Mucosa of descending colon (tissue), 3 donors: ENCODE data around the gene TRAF2. TPM values are rescaled to one million over a fixed set of nuclear protein-coding genes. Genes with fewer than 3 reads are reported as not detected.
A peak's percentile ranks its signal among the peaks of the same experiment; 100 is the strongest.

ENCODE experiments used
- ATAC-seq: fragments of 200-7000 bp; cut with Tn5 transposase; one replicate; pipeline ENCODE4 v1.9.1; 2020; ENCODE audit warnings: mild to moderate bottlenecking, moderate library complexity
- DNase-seq, 3 donors: peaks; one replicate each; pipeline ENCODE4 v3.0.0-alpha.2; 2020
- H3K36me3 ChIP-seq: fragments of 200-600 bp; one replicate; pipeline ENCODE4 v1.8.0; 2021; ENCODE audit warnings: low read depth, mild to moderate bottlenecking
- H3K4me1 ChIP-seq: fragments of 200-600 bp; one replicate; pipeline ENCODE4 v1.8.0; 2021; ENCODE audit warnings: low read depth, mild to moderate bottlenecking
- H3K4me3 ChIP-seq: fragments of 200-600 bp; one replicate; pipeline ENCODE4 v1.8.0; 2021; ENCODE audit warnings: mild to moderate bottlenecking
- H3K9me3 ChIP-seq: fragments of 200-600 bp; one replicate; pipeline ENCODE4 v1.8.0; 2021; ENCODE audit warnings: mild to moderate bottlenecking
- intact Hi-C, 2 donors: fragments of 100-400 bp; cut with DNase I in 1 of 2; cut with micrococcal nuclease in 1 of 2; formaldehyde crosslinking; loops; one replicate each; pipeline versions ENCODE4 v1.11.0 to v1.11.1; 2022; cut with DNase I, micrococcal nuclease
- total RNA-seq, 3 donors: library from RNA; stranded (reverse); fragmentation: NEBNext Ultra II Directional in 2 of 3; extraction: Animal tissue kit (Norgen Biotek cat#: 25700) in 2 of 3; gene quantifications; one replicate each; pipeline versions ENCODE4 v1.2.1 to v1.2.4, GENCODE V29; 2021 to 2023
- TF ChIP-seq, protein P1 (sequence below): fragments of 200-600 bp; IDR thresholded peaks from one replicate; pipeline ENCODE4 v1.8.0; 2022; ENCODE audit warnings: antibody characterized with exemption, mild to moderate bottlenecking
- donor health status: DM: no; HTN: no; CAD: no; lungs with moderate emphysema.
- donor health status: DM: no; HTN: no; CAD: no.
- donor health status: DM: no; HTN: yes; CAD: no.

Gene TRAF2
- total RNA-seq, 3 donors from 2014 or later: 19.6 to 28.2 (median 21.1) TPM

DNA sequence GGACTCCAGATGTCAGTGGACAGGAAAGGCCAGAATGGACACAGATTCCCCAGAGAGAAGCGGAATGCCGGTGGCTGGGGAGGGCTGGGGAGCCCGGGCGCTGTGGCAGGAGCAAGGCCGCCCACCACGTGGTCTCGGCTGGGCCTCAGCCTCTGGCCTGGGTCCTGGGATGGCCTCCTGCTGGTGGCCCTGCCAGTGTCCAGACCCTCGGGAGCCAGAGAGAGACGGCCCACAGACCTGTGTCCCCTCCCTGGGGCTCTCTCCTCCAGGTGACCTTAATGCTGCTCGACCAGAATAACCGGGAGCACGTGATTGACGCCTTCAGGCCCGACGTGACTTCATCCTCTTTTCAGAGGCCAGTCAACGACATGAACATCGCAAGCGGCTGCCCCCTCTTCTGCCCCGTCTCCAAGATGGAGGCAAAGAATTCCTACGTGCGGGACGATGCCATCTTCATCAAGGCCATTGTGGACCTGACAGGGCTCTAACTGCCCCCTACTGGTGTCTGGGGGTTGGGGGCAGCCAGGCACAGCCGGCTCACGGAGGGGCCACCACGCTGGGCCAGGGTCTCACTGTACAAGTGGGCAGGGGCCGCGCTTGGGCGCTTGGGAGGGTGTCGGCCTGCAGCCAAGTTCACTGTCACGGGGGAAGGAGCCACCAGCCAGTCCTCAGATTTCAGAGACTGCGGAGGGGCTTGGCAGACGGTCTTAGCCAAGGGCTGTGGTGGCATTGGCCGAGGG, 39.3 kb downstream of the TRAF2 start:
- Histone ChIP-seq H3K36me3 (peaks cover 8% of the 10 kb centered on the region), H3K9me3 (no peaks in the 10 kb centered on the region), H3K4me1 (no peaks in the 10 kb centered on the region), H3K4me3 (no peak overlapping the region)
- DNase-seq: no peak
- intact Hi-C loops: no loop called here
- TF ChIP-seq, protein P1, sequence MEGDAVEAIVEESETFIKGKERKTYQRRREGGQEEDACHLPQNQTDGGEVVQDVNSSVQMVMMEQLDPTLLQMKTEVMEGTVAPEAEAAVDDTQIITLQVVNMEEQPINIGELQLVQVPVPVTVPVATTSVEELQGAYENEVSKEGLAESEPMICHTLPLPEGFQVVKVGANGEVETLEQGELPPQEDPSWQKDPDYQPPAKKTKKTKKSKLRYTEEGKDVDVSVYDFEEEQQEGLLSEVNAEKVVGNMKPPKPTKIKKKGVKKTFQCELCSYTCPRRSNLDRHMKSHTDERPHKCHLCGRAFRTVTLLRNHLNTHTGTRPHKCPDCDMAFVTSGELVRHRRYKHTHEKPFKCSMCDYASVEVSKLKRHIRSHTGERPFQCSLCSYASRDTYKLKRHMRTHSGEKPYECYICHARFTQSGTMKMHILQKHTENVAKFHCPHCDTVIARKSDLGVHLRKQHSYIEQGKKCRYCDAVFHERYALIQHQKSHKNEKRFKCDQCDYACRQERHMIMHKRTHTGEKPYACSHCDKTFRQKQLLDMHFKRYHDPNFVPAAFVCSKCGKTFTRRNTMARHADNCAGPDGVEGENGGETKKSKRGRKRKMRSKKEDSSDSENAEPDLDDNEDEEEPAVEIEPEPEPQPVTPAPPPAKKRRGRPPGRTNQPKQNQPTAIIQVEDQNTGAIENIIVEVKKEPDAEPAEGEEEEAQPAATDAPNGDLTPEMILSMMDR: no peak
- ATAC-seq: no peak

DNA sequence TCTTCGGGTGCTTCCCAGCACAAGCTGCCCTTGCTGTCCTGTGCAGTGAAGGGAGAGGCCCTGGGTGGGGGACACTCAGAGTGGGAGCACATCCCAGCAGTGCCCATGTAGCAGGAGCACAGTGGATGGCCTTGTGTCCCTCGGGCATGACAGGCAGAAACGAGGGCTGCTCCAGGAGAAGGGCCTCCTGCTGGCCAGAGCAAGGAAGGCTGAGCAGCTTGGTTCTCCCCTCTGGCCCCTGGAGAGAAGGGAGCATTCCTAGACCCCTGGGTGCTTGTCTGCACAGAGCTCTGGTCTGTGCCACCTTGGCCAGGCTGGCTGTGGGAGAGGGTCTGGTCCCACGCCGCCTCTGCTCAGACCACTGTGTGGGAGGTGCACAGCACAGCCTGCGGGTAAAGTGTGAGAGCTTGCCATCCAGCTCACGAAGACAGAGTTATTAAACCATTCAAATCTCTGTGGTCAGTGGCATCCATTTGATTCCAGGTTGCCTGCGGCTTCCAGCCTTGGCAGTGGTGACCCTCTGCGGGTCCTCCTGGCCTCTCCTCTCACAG, 39.9 kb downstream of the TRAF2 start:
- intact Hi-C loops: no loop called here
- DNase-seq (no peak), ATAC-seq (peak; percentile 23)
- Histone ChIP-seq H3K4me3 (no peak overlapping the region), H3K9me3 (no peaks in the 10 kb centered on the region), H3K4me1 (peaks cover 3% of the 10 kb centered on the region), H3K36me3 (peaks cover 8% of the 10 kb centered on the region)
- TF ChIP-seq, protein P1: no peak

DNA sequence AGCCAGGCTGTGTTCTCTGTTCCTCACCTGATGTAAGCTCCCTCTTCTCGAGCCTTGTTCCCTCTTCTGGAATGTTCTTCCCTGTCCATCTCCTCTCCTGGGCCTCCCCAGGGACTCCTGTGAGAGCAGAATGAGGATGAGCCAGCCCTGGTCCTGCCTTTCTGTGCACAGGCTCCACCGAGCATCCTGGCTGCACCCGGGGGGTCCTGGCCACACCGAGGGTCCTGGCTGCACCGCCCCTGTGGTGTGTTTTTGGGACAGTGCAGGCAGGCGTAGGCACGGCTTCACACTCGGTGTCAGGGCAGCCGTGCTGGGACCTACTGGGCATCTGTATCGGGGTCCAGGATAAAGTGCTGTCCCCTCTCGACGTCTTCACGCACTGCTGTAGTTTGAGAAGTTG, 40.4 kb downstream of the TRAF2 start:
- ATAC-seq: no peak
- no peak overlapping the region for H3K4me3 ChIP-seq
- H3K4me1 ChIP-seq: peaks cover 8% of the 10 kb centered on the region
- intact Hi-C loops: no loop called here
- no peak for DNase-seq
- TF ChIP-seq, protein P1: no peak
- no peaks in the 10 kb centered on the region for H3K9me3 ChIP-seq
- peaks cover 8% of the 10 kb centered on the region for H3K36me3 ChIP-seq

DNA sequence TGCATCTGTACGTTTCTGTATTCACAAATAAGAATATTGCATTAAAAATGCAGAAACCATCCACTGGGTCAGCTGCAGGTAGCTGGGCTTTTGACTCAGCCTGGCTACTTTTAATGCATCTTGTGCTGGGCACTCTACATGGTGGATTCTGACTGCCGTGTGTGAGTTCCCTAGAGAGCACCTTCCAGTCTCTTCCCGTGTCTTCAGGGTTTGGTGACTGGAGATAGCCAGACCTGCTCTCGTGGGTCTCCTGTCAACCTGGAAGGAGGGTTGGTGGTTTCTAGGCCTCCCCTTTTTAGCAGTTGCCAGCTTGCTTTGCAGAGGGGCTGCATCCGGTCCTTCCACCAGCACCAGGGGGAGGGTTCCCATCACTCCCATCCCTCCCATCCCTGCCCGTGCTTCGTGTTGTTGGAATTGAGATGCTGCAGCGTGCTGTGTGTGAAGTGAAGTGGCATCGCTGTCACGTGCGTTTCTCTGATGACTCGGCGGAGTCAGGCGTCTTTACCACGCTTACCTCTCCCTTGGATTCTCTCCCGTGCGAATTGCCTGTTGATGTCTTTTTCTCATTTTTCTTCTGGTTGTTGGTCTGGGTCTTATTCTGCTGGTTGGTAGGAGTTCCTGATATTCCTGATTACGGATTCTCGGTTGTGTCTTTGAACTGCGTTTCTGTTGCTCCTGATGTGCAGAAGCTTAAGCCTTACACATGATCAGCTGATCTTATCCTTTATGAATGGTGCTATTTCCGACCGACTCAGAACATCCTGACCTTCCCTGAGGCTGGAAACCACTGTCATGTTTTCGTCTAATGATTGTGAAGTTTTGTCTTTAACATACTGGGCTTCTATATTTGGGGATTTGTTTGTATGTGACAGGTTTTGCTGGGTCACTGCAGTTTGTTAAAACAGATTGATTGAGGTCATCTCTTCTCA, 41.3 kb downstream of the TRAF2 start:
- no peak overlapping the region for H3K4me3 ChIP-seq
- TF ChIP-seq, protein P1: no peak
- ATAC-seq (no peak), DNase-seq (no peak)
- no peaks in the 10 kb centered on the region for H3K9me3 ChIP-seq
- intact Hi-C loops: no loop called here
- peaks cover 8% of the 10 kb centered on the region for H3K36me3 ChIP-seq
- H3K4me1 ChIP-seq: peaks cover 8% of the 10 kb centered on the region

DNA sequence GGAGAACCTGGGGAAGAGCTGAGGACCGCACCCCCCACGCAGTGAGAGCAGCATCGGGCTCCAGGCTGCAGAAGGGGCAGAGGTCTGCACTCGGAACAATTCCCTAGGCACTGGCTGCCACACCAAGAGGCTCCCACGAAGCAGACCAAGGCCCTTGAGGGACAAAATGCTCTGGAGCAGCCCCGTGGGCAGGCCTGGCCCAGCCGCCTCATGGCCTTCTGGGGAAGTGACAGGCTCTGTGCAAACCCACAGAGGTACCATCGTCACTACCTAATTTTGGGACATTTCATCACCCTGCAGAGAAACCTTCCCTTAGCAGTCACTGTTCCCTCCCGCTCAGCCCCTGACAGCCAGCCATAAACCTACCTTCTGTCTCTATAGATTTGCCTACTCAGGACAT, 42.3 kb downstream of the TRAF2 start:
- H3K4me1 ChIP-seq: peaks cover 8% of the 10 kb centered on the region
- TF ChIP-seq, protein P1: no peak
- no peak for DNase-seq
- no peak for ATAC-seq
- H3K9me3 ChIP-seq: no peaks in the 10 kb centered on the region
- no peak overlapping the region for H3K4me3 ChIP-seq
- intact Hi-C loops: no loop called here
- peaks cover 8% of the 10 kb centered on the region for H3K36me3 ChIP-seq
